Measurements from ENCODE around the gene PCSK4. TPM values are rescaled to one million over a fixed set of nuclear protein-coding genes. Genes with fewer than 3 reads are reported as not detected.

PCSK4 gene
- polyA plus RNA-seq, 1 of the 3 experiments (the other 2 are of a cell fraction), result 6.6 TPM

DNA sequence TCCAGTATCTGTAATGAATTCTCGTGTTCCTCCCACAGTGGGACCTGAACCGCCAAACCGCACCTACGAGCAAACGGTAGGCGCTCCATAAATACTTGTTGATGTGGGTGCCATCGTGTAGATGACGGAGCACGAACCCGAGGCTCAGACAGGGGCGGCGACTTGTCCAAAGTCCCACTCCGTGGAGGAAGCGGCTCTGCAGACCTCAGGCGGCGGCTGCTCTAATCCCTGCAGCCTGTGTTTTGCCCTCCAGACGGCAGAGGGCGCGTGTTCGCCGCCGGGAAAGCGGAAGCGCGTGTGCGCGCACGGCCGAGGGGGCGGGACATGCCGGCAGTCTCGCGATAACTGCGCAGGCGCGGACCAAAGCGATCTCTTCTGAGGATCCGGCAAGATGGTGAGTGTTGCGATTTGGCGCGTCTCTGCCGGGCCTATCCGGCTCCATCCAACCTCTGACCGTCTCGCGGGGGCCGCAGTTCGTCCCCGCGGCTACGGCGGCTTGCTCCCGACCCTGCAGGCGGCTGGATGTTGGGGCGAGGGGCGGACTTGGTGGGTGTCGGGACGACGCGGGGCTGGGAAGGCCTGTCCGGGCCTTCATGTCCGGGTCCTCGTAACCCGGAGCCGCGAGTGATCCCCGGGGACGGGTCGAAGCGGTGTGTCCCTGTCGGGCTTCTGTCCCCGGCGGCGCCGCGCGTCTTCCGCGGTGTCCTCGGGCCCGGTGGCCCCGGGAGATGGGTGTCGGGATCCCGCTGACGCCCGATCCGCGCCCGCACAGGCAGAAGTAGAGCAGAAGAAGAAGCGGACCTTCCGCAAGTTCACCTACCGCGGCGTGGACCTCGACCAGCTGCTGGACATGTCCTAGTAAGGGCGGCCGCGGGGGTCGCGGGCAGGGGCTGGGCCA is 51.9 kb downstream of the PCSK4 start, which contains the start of gene RPS15 (continued):
- TF ChIP-seq FOXM1 (IDR thresholded peaks at IDR 0.05; ENCODE audit: low read depth) (no peak), FOSL2 (IDR thresholded peaks at IDR 0.05; ENCODE audit: borderline replicate concordance, low read depth) (no peak), USF2 (IDR thresholded peaks at IDR 0.05; ENCODE audit: borderline replicate concordance, low read depth, low read length) (peak; percentile 50; the same call in 1 of the 2 replicates), TCF12 (IDR thresholded peaks at IDR 0.05) (no peak), RXRA (IDR thresholded peaks at IDR 0.05; ENCODE audit: borderline replicate concordance, low read depth) (no peak), GATA2 (CRISPR knock-in tag; IDR thresholded peaks at IDR 0.05) (no peak), CHD2 (IDR thresholded peaks at IDR 0.05; ENCODE audit: low read length, partially characterized antibody) (peak; percentile 100), TAF1 (IDR thresholded peaks at IDR 0.05; ENCODE audit: borderline replicate concordance, low read depth, low read length) (peak; percentile 99), SIN3A (IDR thresholded peaks at IDR 0.05; ENCODE audit: borderline replicate concordance, low read depth, low read length) (peak; percentile 91; the same call in 1 of the 2 replicates), MXI1 (IDR thresholded peaks at IDR 0.05; ENCODE audit: low read depth, low read length) (peak; percentile 82), TEAD4 (IDR thresholded peaks at IDR 0.05; ENCODE audit: borderline replicate concordance, insufficient read depth) (0 out of 2 replicates have a peak, but pooled peaks have one; percentile 32)

GRCh38 chr19:1437609-1438008 is 52.5 kb downstream of the PCSK4 start:
- WGBS (ENCODE audit: low lambda C conversion rate), result 80% methylated on average over 8 of the region's 8 CpGs
- H4K20me1 ChIP-seq (ENCODE audit: insufficient read depth), result peaks cover 43% of the 10 kb centered on the region
- CTCF ChIA-PET, result interaction anchor here (0.8 to 2.0 kb wide), 8 partner anchors 8 to 121 kb away, joined by 3 to 9 read pairs (median 4); no protein-coding TSS in a partner anchor
- H3K4me2 ChIP-seq, result peak overlapping the region; percentile 41; the same call in 1 of the 2 replicates
- peaks cover 49% of the 10 kb centered on the region for H3F3A ChIP-seq (replicated peaks; ENCODE audit: insufficient read depth)
- H3K9me3 ChIP-seq, result no peaks in the 10 kb centered on the region
- peaks cover 43% of the 10 kb centered on the region for H3K79me2 ChIP-seq (ENCODE audit: insufficient read depth)
- H3K9ac ChIP-seq, result no peak overlapping the region
- peak overlapping the region; percentile 79; the same call in 1 of the 2 replicates for H2AFZ ChIP-seq (ENCODE audit: low read depth)
- H3K4me3 ChIP-seq (ENCODE audit: low read depth in 2 of 2, low read length in 1 of 2), result no peak overlapping the region; a peak in 1 of 4 replicates
- peak overlapping the region; percentile 23 to 81; a peak in 3 of 4 replicates for H3K27ac ChIP-seq (ENCODE audit: low read depth in 2 of 2, low read length in 1 of 2)
- no peak for DNase-seq
- POLR2A ChIA-PET, result no interaction called here
- no peaks in the 10 kb centered on the region for H3K27me3 ChIP-seq (ENCODE audit: insufficient read depth)
- H3K9me2 ChIP-seq, result no peaks in the 10 kb centered on the region
- H3K4me1 ChIP-seq (ENCODE audit: control insufficient read depth in 1 of 2, insufficient read depth in 2 of 2, low read depth in 1 of 2, low read length in 1 of 2), result peaks cover 3 to 17% of the 10 kb centered on the region in 2 experiments; a peak in 3 of 4 replicates
- peaks cover 29 to 55% of the 10 kb centered on the region in 2 experiments for H3K36me3 ChIP-seq (replicated peaks in 1 of 2; ENCODE audit: control insufficient read depth in 1 of 2, insufficient read depth in 2 of 2, low read length in 1 of 2)
- TF ChIP-seq IRF3 (IDR thresholded peaks at IDR 0.05; ENCODE audit: low read depth, low read length) (no peak), JUND (IDR thresholded peaks at IDR 0.05) (no peak)
- TF ChIP-seq, protein P1, sequence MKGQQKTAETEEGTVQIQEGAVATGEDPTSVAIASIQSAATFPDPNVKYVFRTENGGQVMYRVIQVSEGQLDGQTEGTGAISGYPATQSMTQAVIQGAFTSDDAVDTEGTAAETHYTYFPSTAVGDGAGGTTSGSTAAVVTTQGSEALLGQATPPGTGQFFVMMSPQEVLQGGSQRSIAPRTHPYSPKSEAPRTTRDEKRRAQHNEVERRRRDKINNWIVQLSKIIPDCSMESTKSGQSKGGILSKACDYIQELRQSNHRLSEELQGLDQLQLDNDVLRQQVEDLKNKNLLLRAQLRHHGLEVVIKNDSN (IDR thresholded peaks at IDR 0.05; ENCODE audit: borderline replicate concordance, low read depth), result no peak

Data from SK-N-SH (cell line).